ENCODE data around the gene SLC13A5.

- TF ChIP-seq, protein P1, sequence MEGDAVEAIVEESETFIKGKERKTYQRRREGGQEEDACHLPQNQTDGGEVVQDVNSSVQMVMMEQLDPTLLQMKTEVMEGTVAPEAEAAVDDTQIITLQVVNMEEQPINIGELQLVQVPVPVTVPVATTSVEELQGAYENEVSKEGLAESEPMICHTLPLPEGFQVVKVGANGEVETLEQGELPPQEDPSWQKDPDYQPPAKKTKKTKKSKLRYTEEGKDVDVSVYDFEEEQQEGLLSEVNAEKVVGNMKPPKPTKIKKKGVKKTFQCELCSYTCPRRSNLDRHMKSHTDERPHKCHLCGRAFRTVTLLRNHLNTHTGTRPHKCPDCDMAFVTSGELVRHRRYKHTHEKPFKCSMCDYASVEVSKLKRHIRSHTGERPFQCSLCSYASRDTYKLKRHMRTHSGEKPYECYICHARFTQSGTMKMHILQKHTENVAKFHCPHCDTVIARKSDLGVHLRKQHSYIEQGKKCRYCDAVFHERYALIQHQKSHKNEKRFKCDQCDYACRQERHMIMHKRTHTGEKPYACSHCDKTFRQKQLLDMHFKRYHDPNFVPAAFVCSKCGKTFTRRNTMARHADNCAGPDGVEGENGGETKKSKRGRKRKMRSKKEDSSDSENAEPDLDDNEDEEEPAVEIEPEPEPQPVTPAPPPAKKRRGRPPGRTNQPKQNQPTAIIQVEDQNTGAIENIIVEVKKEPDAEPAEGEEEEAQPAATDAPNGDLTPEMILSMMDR (IDR thresholded peaks at IDR 0.05), result no peak
- no peak for TF ChIP-seq POLR2A (IDR thresholded peaks at IDR 0.05)
Observed at GRCh38 chr17:6706996-6707395, 6.2 kb downstream of the SLC13A5 start.

Data from tibial nerve (tissue), 3 donors.